HUES48 (cell line): Measurements from ENCODE around the gene ZNF69.
"Not testable (repeated sequence)": the region's sequence is repeated elsewhere in the genome, so short reads cannot be mapped to it uniquely, and the experiment has no call there.

ENCODE experiments used
- H3K27ac ChIP-seq: one replicate; pipeline ENCODE4 v1.7.0; 2013; ENCODE audit warnings: low read depth, low read length, inconsistent platforms
- H3K27me3 ChIP-seq: 2 replicates; pipeline ENCODE4 v1.6.1; 2013; ENCODE audit warnings: mild to moderate bottlenecking, low read length; ENCODE audit not compliant: control insufficient read depth, insufficient read depth
- H3K36me3 ChIP-seq: 2 replicates; pipeline ENCODE4 v1.6.1; 2013; ENCODE audit warnings: low read length; ENCODE audit not compliant: control insufficient read depth, insufficient read depth
- H3K4me1 ChIP-seq: 2 replicates; pipeline ENCODE4 v1.6.1; 2013; ENCODE audit warnings: mild to moderate bottlenecking, low read length; ENCODE audit not compliant: control insufficient read depth, insufficient read depth
- H3K4me3 ChIP-seq: 2 replicates; pipeline ENCODE4 v1.5.1; 2013; ENCODE audit warnings: mild to moderate bottlenecking, low read depth, low read length
- H3K9ac ChIP-seq: 2 replicates; pipeline ENCODE4 v1.6.1; 2013; ENCODE audit warnings: mild to moderate bottlenecking, low read depth, low read length, moderate library complexity
- H3K9me3 ChIP-seq: 2 replicates; pipeline ENCODE4 v1.6.1; 2013; ENCODE audit warnings: low read length; ENCODE audit not compliant: control insufficient read depth, insufficient read depth

ZNF69 gene

DNA sequence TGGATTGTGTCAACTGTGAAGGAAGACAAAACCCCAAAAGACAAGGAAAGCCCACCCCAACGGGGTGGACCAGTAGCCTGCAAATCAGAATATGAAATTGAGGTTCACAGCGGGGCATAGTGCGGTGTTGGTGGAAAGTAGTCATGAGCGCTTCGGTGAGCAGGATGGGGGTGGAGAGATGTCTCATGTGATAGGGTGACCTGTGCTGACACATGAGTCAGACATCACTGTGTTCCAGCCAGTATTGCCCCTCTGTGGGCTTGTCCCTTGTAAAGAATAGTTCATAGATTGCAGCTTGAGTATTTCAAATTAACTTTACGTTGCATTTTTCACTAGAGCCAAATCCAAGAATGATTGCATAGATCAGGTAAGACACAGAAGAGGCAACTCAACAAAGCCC lies 7.3 kb downstream of the ZNF69 start:
- no peak overlapping the region for H3K9ac ChIP-seq
- H3K36me3 ChIP-seq, result peaks cover 15% of the 10 kb centered on the region
- H3K4me1 ChIP-seq, result no peaks in the 10 kb centered on the region
- peaks cover 51% of the 10 kb centered on the region for H3K9me3 ChIP-seq
- H3K4me3 ChIP-seq, result no peak overlapping the region
- no peak overlapping the region for H3K27ac ChIP-seq
- H3K27me3 ChIP-seq, result no peaks in the 10 kb centered on the region

DNA sequence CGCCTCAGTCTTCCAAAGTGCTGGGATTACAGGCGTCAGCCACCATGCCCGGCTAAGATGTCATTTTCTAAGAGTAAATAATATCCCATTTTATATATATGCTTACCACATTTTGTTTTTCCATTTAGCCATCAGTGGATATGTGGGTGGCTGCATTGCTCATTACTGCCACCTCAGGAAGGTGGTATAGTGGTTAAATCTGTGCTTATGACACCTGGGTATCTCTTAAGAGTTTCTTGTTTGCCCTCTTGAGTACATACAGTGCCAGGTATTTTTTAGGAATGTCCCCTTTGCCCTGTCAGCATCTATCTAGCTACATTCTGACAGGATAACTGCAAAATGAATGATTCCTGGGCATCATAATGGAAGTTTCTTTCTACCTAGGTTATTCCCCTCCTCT lies 14.6 kb downstream of the ZNF69 start:
- H3K36me3 ChIP-seq, result peaks cover 35% of the 10 kb centered on the region
- H3K27ac ChIP-seq, result no peak overlapping the region
- peaks cover 87% of the 10 kb centered on the region for H3K9me3 ChIP-seq
- H3K4me1 ChIP-seq, result no peaks in the 10 kb centered on the region
- no peaks in the 10 kb centered on the region for H3K27me3 ChIP-seq
- H3K4me3 ChIP-seq, result no peak overlapping the region; the same call in 1 of the 2 replicates
- H3K9ac ChIP-seq, result no peak overlapping the region

DNA sequence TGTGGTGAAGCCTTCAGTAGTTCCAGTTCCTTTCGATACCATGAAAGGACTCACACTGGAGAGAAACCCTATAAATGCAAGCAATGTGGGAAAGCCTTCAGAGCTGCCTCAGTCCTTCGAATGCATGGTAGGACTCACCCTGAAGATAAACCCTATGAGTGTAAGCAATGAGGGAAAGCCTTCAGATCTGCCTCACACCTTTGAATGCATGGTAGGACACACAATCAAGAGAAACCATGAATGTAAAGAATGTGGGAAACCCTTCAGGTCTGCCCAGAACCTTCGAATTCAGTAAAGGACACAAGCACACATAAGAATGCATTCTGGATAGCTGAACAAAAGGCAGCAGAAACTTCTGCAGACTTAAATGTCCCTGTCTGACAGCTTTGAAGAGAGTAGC lies 18.3 kb downstream of the ZNF69 start:
- peak overlapping the region; percentile 42 for H3K4me3 ChIP-seq
- H3K27ac ChIP-seq, result no peak overlapping the region
- peaks cover 72% of the 10 kb centered on the region for H3K9me3 ChIP-seq
- H3K36me3 ChIP-seq, result peaks cover 35% of the 10 kb centered on the region
- no peaks in the 10 kb centered on the region for H3K27me3 ChIP-seq
- H3K4me1 ChIP-seq, result no peaks in the 10 kb centered on the region
- H3K9ac ChIP-seq, result no peak overlapping the region

DNA sequence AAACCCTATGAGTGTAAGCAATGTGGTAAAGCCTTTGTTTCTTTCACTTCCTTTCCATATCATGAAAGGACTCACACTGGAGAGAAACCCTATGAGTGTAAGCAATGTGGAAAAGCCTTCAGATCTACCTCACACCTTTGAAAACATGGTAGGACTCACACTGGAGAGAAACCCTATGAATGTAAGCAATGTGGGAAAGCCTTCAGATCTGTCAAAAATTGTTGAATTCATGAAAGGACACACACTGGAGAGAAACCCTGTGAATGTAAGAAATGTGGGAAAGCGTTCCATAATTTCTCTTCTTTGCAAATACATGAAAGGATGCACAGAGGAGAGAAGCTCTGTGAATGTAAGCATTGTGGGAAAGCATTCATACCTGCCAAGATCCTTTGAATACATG lies 24.4 kb downstream of the ZNF69 start:
- not testable (repeated sequence) for H3K4me3 ChIP-seq, H3K4me1 ChIP-seq, H3K27ac ChIP-seq, H3K27me3 ChIP-seq, H3K9ac ChIP-seq, H3K36me3 ChIP-seq
- H3K9me3 ChIP-seq, result peaks cover 56% of the 10 kb centered on the region

DNA sequence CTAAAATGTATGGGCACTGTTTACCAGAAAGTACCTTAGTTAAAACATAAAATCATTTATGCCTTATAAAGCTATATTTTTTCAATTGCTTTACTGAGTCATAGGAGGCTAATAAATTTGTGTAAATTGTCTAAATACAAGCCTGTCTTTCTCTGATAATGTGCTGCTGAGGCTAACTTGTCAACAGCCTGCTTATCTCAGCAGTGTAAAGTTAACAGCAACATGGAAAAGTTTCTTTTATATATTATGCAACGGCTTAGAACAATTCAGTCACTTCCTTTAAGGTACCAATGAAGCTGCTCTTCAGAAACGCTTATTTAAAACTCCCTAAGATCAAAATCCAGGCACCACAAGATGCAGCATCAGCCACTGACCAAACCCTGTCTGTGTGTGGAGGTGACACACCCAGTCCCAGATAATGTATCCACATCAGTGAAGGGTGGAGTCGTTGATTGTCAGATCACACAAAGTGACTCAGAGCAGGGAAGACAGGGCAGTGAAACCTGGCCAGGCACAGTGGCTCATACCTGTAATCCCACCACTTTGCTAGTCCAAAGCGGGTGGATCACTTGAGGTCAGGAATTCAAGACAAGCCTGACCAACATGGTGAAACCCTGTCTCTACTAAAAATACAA lies 27.0 kb downstream of the ZNF69 start:
- H3K9me3 ChIP-seq, result peaks cover 54% of the 10 kb centered on the region
- not testable (repeated sequence) for H3K9ac ChIP-seq, H3K27ac ChIP-seq, H3K36me3 ChIP-seq, H3K27me3 ChIP-seq, H3K4me1 ChIP-seq, H3K4me3 ChIP-seq

DNA sequence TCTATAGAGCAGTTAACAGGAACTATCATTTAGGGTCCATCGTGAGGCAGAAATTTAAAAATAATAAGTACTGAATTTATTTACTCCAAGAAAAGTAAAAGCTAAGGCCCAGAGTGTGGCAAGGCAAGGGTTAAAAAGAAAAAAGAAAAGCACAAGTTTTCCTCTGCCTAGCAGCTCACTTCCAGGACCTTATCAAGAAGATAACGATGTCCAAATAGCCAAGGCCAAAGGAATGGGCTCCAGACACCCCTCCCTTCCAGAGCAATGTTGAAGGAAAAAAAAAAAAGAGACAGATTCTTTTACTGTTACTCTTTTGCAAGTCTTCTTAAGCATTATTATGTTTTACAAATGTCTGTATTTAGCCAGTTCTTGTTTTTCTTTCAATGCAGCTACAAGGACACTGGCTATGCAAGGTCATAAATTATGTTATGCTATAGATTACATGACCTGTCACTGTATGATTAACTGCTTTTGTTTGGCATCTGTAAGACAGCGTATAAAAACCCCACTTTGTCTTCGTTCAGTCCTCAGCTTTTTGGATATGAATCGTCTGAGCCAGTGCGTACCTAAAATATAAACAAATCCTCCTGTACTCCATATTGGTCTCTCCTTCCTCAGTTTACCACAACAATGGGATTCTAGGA lies 34.4 kb downstream of the ZNF69 start:
- H3K4me3 ChIP-seq, result no peak overlapping the region
- H3K36me3 ChIP-seq, result no peaks in the 10 kb centered on the region
- H3K27me3 ChIP-seq, result no peaks in the 10 kb centered on the region
- H3K4me1 ChIP-seq, result peaks cover 11% of the 10 kb centered on the region; the same call in 1 of the 2 replicates
- peaks cover 10% of the 10 kb centered on the region for H3K9me3 ChIP-seq
- no peak overlapping the region for H3K9ac ChIP-seq
- no peak overlapping the region for H3K27ac ChIP-seq

DNA sequence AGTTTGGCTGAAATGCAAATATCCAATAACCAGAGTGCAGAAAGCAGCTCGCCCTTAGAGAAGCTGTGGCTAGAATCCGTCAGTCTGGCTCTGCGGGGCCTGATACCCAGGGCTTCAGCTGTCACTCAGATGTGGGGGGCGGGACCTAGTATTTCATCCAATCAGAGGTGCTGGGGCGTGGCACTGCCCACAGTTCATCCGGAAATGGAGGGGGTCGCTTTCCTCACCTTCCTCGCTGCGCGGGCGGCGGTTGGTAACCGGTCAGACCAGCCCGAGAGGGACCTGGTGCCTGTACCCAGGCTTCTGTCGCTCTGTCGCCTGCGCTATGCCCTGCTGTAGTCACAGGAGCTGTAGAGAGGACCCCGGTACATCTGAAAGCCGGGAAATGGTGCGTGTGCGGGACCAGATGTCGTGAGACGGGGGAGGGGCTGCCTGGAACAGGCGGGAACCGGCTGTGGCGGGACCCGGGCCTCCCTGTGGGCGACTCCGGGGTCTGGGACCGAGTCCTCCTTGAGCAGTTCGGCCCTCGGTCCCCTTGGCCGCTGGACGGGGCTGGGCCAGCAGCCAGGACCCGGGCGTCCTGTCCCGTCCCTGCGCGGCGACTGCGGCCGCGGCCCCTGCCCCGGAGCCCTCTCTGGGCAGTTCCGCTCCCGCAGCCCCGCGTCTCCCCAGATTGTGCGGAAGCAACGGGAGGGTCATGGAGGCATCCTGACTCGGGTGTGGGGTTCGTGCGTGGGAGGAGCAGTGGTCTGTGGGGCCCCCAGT lies 37.5 kb downstream of the ZNF69 start, which contains the start of gene ZNF700:
TSS of gene ZNF700 (plus strand) at position 222 of the 765 bp plus-strand sequence. CDS start at position 326, 104 bp downstream.
- Histone ChIP-seq H3K27ac (peak within 1 kb of the TSS; percentile 90), H3K9ac (peak within 1 kb of the TSS; percentile 93), H3K4me1 (peaks cover 11% of the 10 kb centered on the region; the same call in 1 of the 2 replicates)

DNA sequence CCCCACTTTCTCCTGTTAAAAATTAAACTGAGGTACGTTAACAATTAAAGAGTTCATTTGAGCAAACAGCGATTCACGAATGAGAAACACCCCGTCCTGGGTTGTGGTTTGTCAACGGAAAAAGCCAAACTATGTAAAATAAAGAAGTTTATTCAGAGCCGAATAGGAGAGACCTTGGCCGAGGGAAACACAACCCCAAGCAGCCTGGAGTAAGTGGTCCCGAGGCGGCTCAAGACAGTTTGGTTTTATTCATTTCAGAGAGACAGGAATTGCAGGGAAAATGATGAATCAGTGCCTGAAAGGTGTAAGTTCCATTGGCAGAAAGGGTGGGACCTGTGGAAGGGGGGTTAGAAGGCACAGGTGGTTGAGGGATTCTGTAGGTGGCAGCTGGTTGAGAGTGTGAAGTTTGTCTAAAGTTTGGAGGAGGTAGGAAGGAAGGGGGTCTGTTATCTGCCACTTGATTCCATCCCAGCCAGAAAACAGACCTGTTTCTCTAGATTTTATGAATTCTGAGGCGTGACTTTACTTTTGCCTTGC lies 38.1 kb downstream of the ZNF69 start:
- Histone ChIP-seq H3K9ac (peak overlapping the region; percentile 93), H3K27ac (peak overlapping the region; percentile 90), H3K4me3 (peak overlapping the region; percentile 88), H3K4me1 (peaks cover 11% of the 10 kb centered on the region; the same call in 1 of the 2 replicates)
- H3K27me3 ChIP-seq, H3K36me3 ChIP-seq, H3K9me3 ChIP-seq: not testable (repeated sequence)

More for the DNA sequence above, 37.5 kb downstream of the ZNF69 start, which contains the start of gene ZNF700:
- no peaks in the 10 kb centered on the region for H3K27me3 ChIP-seq
- H3K36me3 ChIP-seq, result no peaks in the 10 kb centered on the region
- H3K4me3 ChIP-seq, result peak within 1 kb of the TSS; percentile 88
- H3K9me3 ChIP-seq, result no peaks in the 10 kb centered on the region; the same call in 1 of the 2 replicates

DNA sequence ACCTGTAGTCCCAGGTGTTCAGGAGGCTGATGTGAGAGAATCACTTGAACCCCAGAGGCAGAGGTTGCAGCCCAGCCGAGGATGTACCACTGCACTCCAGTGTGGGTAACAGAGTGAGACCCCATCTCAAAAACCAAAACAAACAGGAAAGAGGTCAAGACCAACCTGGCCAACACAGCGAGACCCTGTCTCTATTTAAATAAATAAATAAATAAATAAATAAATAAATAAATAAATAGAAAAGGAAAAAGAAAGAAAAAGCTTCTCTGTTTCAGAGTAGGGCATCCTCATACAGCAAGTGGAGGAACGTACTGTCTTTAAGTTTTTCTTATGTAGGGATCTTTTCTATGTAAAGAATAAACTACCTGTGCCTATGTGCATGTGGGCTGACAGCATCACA lies 39.6 kb downstream of the ZNF69 start:
- no peaks in the 10 kb centered on the region for H3K27me3 ChIP-seq
- no peak overlapping the region for H3K9ac ChIP-seq
- peaks cover 11% of the 10 kb centered on the region; the same call in 1 of the 2 replicates for H3K4me1 ChIP-seq
- H3K9me3 ChIP-seq, result peaks cover 3% of the 10 kb centered on the region; the same call in 1 of the 2 replicates
- no peaks in the 10 kb centered on the region for H3K36me3 ChIP-seq
- no peak overlapping the region for H3K4me3 ChIP-seq
- no peak overlapping the region for H3K27ac ChIP-seq

DNA sequence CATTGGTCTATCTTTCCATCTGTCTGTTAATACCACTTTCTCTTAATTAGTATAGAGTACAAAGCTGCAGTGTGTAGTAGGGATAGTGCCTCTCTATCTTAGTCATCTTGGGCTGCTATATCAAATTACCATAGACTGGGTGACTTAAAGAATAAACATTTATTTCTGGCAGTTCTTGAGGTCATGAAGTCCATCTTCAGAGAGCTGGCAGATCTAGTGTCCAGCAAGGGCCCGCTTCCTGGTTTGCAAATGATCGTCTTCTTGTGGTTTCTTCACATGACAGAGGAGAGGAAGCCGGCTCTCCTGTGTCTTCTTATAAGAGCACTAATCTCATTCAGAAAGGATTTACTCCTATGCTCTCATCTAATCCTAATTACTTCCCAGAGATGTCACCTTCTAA lies 43.5 kb downstream of the ZNF69 start:
- H3K27ac ChIP-seq, result no peak overlapping the region
- H3K9me3 ChIP-seq, result peaks cover 22% of the 10 kb centered on the region
- H3K36me3 ChIP-seq, result no peaks in the 10 kb centered on the region
- H3K27me3 ChIP-seq, result no peaks in the 10 kb centered on the region
- H3K4me1 ChIP-seq, result 0 out of 2 replicates have a peak, but pooled peaks cover under 1% of the 10 kb centered on the region
- H3K4me3 ChIP-seq, result no peak overlapping the region
- no peak overlapping the region for H3K9ac ChIP-seq
